ENCODE data around the gene EIF2A.

GRCh38 chr3:150631515-150632221 is 85.1 kb downstream of the EIF2A start:
- TF ChIP-seq POLR2AphosphoS5 (IDR thresholded peaks at IDR 0.05; ENCODE audit: low read depth, low read length) (no peak), CTCF (IDR thresholded peaks at IDR 0.05) (no peak), NFIC (IDR thresholded peaks at IDR 0.05; ENCODE audit: borderline replicate concordance) (no peak), MXI1 (IDR thresholded peaks at IDR 0.05; ENCODE audit: low read depth, low read length) (no peak), ZBTB33 (IDR thresholded peaks at IDR 0.05; ENCODE audit: borderline replicate concordance, low read depth) (no peak), EP300 (IDR thresholded peaks at IDR 0.05; ENCODE audit: borderline replicate concordance in 1 of 2, low read depth in 1 of 2, low read length in 1 of 2) (no peak), REST (IDR thresholded peaks at IDR 0.05; ENCODE audit: low read depth, low read length) (no peak), YY1 (IDR thresholded peaks at IDR 0.05; ENCODE audit: low read depth) (no peak), USF1 (IDR thresholded peaks at IDR 0.05; ENCODE audit: borderline replicate concordance, low read depth) (no peak), GABPA (IDR thresholded peaks at IDR 0.05; ENCODE audit: low read depth) (no peak)

Measured in SK-N-SH (cell line).